K562 (cell line): Measurements from ENCODE around the gene DIRAS1. TPM values are rescaled to one million over a fixed set of nuclear protein-coding genes. Genes with fewer than 3 reads are reported as not detected.

Source experiments
- CBX3 ChIP-seq, 2 experiments: IDR thresholded peaks; 1 replicate in 1 of 2; 2 replicates in 1 of 2; pipeline ENCODE4 v1.6.1; 2012; ENCODE audit warnings: inconsistent platforms in 2 of 2, low read length in 2 of 2, borderline replicate concordance in 1 of 2, control low read depth in 1 of 2
- CTBP1 ChIP-seq: fragments of 450-650 bp; IDR thresholded peaks from 2 replicates; pipeline ENCODE4 v1.6.1; 2016; ENCODE audit warnings: borderline replicate concordance
- GABPB2 ChIP-seq: fragments of 250-450 bp; sonication (Bioruptor Pico); conservative IDR thresholded peaks from 2 replicates; pipeline ENCODE4 v1.5.1; 2021; ENCODE audit warnings: mild to moderate bottlenecking
- LARP7 ChIP-seq: fragments of 450-650 bp; IDR thresholded peaks from 2 replicates; pipeline ENCODE4 v1.6.1; 2016
- NELFE ChIP-seq: IDR thresholded peaks from 2 replicates; pipeline ENCODE4 v1.6.1; 2011; ENCODE audit warnings: mild to moderate bottlenecking; ENCODE audit not compliant: insufficient read depth, insufficient read length
- NRF1 ChIP-seq, 2 experiments: fragments of 450-650 bp; IDR thresholded peaks in 1 of 2; conservative IDR thresholded peaks in 1 of 2; 2 replicates each; pipeline ENCODE4 v1.6.1; 2014; ENCODE audit warnings: mild to moderate bottlenecking in 2 of 2
- POLR2G ChIP-seq: fragments of 200-400 bp; formaldehyde crosslinking; IDR thresholded peaks from 2 replicates; pipeline ENCODE4 v1.6.1; 2017; ENCODE audit warnings: low read depth, mild to moderate bottlenecking, antibody characterized with exemption, low read length, moderate library complexity
- RBM25 ChIP-seq: fragments of 200-400 bp; formaldehyde crosslinking; IDR thresholded peaks from 2 replicates; pipeline ENCODE4 v1.6.1; 2018; ENCODE audit warnings: low read length, low read depth, moderate library complexity; ENCODE audit not compliant: severe bottlenecking
- RFX7 ChIP-seq: fragments of 250-450 bp; sonication (Bioruptor Pico); IDR thresholded peaks from 2 replicates; pipeline ENCODE4 v1.5.1; 2021; ENCODE audit warnings: mild to moderate bottlenecking
- ZNF707 ChIP-seq: fragments of 250-450 bp; sonication (Bioruptor Pico); conservative IDR thresholded peaks from 2 replicates; pipeline ENCODE4 v1.8.0; 2022; ENCODE audit warnings: inconsistent platforms, mild to moderate bottlenecking, moderate library complexity
- polyA plus RNA-seq, 8 experiments: library from polyadenylated mRNA; depleted of rRNA in 4 of 8; stranded (reverse) in 5 of 8; unstranded in 3 of 8; fragments of >200 nt; fragmentation: Nextera tagmentation in 2 of 8; fragmentation: Illumina TruSeq in 1 of 8; extraction: Ambion mirVana in 2 of 8; extraction: Trizol in 1 of 8; gene quantifications; 2 replicates each; pipeline versions ENCODE4 v1.2.1 to v1.2.3, GENCODE V29; 2011 to 2014; ENCODE audit warnings: inconsistent platforms in 1 of 8, missing spikeins in 1 of 8
- total RNA-seq, 7 experiments: library from RNA; depleted of rRNA in 6 of 7; stranded (reverse); fragments of >200 nt in 6 of 7; fragmentation: Illumina TruSeq in 2 of 7; extraction: Trizol in 2 of 7; gene quantifications; 2 replicates each; pipeline versions ENCODE4 v1.2.1 to v1.2.3, GENCODE V29; 2011 to 2021; ENCODE audit warnings: low replicate concordance in 1 of 7
- TF ChIP-seq, protein P1 (sequence below), 2 experiments: fragments of 450-650 bp; formaldehyde crosslinking in 1 of 2; IDR thresholded peaks; 2 replicates each; pipeline versions ENCODE4 v1.4.0 to v1.6.1; 2014 to 2020; ENCODE audit warnings: mild to moderate bottlenecking in 2 of 2, borderline replicate concordance in 1 of 2, low read depth in 1 of 2
- TF ChIP-seq, protein P2 (sequence below): fragments of 450-650 bp; formaldehyde crosslinking; IDR thresholded peaks from 2 replicates; pipeline ENCODE4 v1.4.0; 2020; ENCODE audit warnings: mild to moderate bottlenecking, moderate library complexity
- TF ChIP-seq, protein P3 (sequence below): sonication (generic); formaldehyde crosslinking; IDR thresholded peaks from 2 replicates; pipeline ENCODE4 v1.8.1; 2022; ENCODE audit warnings: missing genetic modification reagents
- TF ChIP-seq, protein P4 (sequence below), 2 experiments: IDR thresholded peaks; 2 replicates each; pipeline ENCODE4 v1.6.1; 2011; ENCODE audit warnings: borderline replicate concordance in 1 of 2, control low read depth in 1 of 2, low read depth in 1 of 2, low read length in 1 of 2, mild to moderate bottlenecking in 1 of 2, mixed read lengths in 1 of 2, moderate library complexity in 1 of 2; ENCODE audit not compliant: insufficient read depth in 1 of 2, insufficient read length in 1 of 2, poor library complexity in 1 of 2, severe bottlenecking in 1 of 2; ENCODE audit errors: extremely low read depth in 1 of 2

Gene DIRAS1
- total and polyA plus RNA-seq, 9 of the 15 experiments (the other 6 are each of a cell fraction or from before 2014, with no cell fraction given), result 0.11 to 12.0 (median 2.9) TPM

DNA sequence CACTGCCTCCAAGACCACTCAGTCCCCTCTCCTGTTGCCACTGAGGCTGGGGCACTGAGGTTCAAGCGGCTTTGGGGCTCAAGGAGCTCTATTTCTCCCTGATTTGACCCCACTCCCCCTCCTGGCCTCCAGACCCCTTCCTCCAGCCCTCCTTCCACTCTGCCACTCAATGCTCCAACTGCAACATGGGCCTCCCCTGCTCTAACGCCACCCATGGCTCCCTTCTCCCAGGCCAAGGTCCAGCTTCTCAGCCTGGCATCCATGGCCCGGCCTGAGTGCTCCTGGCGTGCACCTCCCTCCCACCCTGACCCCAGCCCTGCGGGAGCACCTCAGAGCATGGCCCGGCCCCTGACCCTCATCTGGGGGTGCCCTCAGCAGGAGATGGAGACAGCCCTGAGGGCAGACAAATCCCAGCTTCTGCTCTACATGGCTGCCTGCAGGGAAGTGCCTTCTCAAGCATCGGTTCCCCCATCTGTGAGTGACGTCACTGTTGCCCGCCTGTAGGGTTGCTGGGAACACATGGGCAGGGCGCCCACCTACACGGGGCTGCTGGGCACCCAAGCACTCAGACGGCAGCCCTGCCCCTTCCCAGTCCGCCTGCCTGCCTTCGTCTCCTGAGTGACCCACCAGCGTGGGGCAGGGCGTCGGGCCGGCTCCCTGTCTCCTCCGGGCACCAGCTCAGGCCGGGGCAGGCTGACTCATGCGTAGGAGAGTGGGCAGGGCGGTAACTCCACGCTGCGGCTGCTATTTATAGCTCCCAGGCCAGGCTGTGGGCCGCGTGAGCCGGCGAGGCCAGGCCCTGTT is 1.6 kb upstream of the DIRAS1 start (continued):
- TF ChIP-seq, protein P1, sequence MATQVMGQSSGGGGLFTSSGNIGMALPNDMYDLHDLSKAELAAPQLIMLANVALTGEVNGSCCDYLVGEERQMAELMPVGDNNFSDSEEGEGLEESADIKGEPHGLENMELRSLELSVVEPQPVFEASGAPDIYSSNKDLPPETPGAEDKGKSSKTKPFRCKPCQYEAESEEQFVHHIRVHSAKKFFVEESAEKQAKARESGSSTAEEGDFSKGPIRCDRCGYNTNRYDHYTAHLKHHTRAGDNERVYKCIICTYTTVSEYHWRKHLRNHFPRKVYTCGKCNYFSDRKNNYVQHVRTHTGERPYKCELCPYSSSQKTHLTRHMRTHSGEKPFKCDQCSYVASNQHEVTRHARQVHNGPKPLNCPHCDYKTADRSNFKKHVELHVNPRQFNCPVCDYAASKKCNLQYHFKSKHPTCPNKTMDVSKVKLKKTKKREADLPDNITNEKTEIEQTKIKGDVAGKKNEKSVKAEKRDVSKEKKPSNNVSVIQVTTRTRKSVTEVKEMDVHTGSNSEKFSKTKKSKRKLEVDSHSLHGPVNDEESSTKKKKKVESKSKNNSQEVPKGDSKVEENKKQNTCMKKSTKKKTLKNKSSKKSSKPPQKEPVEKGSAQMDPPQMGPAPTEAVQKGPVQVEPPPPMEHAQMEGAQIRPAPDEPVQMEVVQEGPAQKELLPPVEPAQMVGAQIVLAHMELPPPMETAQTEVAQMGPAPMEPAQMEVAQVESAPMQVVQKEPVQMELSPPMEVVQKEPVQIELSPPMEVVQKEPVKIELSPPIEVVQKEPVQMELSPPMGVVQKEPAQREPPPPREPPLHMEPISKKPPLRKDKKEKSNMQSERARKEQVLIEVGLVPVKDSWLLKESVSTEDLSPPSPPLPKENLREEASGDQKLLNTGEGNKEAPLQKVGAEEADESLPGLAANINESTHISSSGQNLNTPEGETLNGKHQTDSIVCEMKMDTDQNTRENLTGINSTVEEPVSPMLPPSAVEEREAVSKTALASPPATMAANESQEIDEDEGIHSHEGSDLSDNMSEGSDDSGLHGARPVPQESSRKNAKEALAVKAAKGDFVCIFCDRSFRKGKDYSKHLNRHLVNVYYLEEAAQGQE (IDR thresholded peaks at IDR 0.05; ENCODE audit: borderline replicate concordance), result peak; percentile 45
- TF ChIP-seq, protein P1 (CRISPR knock-in tag; IDR thresholded peaks at IDR 0.05; ENCODE audit: low read depth), result no peak
- TF ChIP-seq POLR2G (peak; percentile 66; the same call in 1 of the 2 replicates), RFX7 (CRISPR knock-in tag) (no peak), GABPB2 (CRISPR knock-in tag) (no peak), LARP7 (no peak), ZNF707 (no peak), NRF1 (conservative IDR thresholded peaks at IDR 0.05 in 1 of 2, IDR thresholded peaks at IDR 0.05 in 1 of 2) (peak; percentile 76 to 80), RBM25 (peak; percentile 42), NELFE (no peak), CTBP1 (peak; percentile 23; the same call in 1 of the 2 replicates), CBX3 (IDR thresholded peaks at IDR 0.05; ENCODE audit: borderline replicate concordance in 1 of 2, low read length in 2 of 2) (no peak)
- TF ChIP-seq, protein P2, sequence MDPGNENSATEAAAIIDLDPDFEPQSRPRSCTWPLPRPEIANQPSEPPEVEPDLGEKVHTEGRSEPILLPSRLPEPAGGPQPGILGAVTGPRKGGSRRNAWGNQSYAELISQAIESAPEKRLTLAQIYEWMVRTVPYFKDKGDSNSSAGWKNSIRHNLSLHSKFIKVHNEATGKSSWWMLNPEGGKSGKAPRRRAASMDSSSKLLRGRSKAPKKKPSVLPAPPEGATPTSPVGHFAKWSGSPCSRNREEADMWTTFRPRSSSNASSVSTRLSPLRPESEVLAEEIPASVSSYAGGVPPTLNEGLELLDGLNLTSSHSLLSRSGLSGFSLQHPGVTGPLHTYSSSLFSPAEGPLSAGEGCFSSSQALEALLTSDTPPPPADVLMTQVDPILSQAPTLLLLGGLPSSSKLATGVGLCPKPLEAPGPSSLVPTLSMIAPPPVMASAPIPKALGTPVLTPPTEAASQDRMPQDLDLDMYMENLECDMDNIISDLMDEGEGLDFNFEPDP (CRISPR knock-in tag), result no peak; the same call in 1 of the 2 replicates
- TF ChIP-seq, protein P3, sequence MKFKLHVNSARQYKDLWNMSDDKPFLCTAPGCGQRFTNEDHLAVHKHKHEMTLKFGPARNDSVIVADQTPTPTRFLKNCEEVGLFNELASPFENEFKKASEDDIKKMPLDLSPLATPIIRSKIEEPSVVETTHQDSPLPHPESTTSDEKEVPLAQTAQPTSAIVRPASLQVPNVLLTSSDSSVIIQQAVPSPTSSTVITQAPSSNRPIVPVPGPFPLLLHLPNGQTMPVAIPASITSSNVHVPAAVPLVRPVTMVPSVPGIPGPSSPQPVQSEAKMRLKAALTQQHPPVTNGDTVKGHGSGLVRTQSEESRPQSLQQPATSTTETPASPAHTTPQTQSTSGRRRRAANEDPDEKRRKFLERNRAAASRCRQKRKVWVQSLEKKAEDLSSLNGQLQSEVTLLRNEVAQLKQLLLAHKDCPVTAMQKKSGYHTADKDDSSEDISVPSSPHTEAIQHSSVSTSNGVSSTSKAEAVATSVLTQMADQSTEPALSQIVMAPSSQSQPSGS (CRISPR knock-in tag), result peak; percentile 77; the same call in 1 of the 2 replicates
- TF ChIP-seq, protein P4, sequence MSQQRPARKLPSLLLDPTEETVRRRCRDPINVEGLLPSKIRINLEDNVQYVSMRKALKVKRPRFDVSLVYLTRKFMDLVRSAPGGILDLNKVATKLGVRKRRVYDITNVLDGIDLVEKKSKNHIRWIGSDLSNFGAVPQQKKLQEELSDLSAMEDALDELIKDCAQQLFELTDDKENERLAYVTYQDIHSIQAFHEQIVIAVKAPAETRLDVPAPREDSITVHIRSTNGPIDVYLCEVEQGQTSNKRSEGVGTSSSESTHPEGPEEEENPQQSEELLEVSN (IDR thresholded peaks at IDR 0.05; ENCODE audit: borderline replicate concordance in 1 of 2, extremely low read depth in 1 of 2, insufficient read depth in 1 of 2, insufficient read length in 1 of 2, low read depth in 1 of 2, low read length in 1 of 2, poor library complexity in 1 of 2, severe bottlenecking in 1 of 2), result peak; percentile 72 to 92
